ENCODE results near the gene FCN1.

DNA sequence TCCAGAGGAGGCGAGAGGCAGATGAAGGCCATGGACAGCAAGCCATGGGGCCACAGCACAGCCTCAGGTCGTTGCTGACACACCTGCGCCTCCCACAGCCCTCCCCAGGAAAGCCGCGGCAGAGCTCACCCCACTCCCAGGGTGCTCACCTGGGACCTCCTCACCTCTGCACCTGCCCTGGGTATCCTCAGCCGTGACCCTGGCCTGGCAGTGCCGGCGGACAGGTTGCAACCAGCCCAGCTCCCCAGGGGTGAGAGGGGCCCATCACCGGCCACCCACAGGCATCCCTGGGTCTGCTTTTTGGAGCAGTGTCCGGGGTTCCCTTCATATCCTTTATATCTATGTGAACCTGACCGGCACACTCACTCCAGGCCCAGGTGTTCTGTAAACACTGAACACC lies 30.4 kb upstream of the FCN1 start:
- TF ChIP-seq ETV6 (conservative IDR thresholded peaks at IDR 0.05 in 1 of 2, IDR thresholded peaks at IDR 0.05 in 1 of 2; ENCODE audit: borderline replicate concordance in 1 of 2, low read depth in 1 of 2) (no peak), SMAD1 (IDR thresholded peaks at IDR 0.05; ENCODE audit: low read depth, partially characterized antibody) (no peak)
- TF ChIP-seq, protein P1, sequence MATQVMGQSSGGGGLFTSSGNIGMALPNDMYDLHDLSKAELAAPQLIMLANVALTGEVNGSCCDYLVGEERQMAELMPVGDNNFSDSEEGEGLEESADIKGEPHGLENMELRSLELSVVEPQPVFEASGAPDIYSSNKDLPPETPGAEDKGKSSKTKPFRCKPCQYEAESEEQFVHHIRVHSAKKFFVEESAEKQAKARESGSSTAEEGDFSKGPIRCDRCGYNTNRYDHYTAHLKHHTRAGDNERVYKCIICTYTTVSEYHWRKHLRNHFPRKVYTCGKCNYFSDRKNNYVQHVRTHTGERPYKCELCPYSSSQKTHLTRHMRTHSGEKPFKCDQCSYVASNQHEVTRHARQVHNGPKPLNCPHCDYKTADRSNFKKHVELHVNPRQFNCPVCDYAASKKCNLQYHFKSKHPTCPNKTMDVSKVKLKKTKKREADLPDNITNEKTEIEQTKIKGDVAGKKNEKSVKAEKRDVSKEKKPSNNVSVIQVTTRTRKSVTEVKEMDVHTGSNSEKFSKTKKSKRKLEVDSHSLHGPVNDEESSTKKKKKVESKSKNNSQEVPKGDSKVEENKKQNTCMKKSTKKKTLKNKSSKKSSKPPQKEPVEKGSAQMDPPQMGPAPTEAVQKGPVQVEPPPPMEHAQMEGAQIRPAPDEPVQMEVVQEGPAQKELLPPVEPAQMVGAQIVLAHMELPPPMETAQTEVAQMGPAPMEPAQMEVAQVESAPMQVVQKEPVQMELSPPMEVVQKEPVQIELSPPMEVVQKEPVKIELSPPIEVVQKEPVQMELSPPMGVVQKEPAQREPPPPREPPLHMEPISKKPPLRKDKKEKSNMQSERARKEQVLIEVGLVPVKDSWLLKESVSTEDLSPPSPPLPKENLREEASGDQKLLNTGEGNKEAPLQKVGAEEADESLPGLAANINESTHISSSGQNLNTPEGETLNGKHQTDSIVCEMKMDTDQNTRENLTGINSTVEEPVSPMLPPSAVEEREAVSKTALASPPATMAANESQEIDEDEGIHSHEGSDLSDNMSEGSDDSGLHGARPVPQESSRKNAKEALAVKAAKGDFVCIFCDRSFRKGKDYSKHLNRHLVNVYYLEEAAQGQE (IDR thresholded peaks at IDR 0.05; ENCODE audit: low read depth, low read length) = no peak
- TF ChIP-seq, protein P2, sequence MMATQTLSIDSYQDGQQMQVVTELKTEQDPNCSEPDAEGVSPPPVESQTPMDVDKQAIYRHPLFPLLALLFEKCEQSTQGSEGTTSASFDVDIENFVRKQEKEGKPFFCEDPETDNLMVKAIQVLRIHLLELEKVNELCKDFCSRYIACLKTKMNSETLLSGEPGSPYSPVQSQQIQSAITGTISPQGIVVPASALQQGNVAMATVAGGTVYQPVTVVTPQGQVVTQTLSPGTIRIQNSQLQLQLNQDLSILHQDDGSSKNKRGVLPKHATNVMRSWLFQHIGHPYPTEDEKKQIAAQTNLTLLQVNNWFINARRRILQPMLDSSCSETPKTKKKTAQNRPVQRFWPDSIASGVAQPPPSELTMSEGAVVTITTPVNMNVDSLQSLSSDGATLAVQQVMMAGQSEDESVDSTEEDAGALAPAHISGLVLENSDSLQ (IDR thresholded peaks at IDR 0.05) = no peak

All from GM12878 (cell line).